SU-DHL-6 (cell line): ENCODE measurements around the gene CNFN.

Source experiments
- EZH2phosphoT487 ChIP-seq: fragments of 200-600 bp; sonication (generic), shearing (Covaris generic); conservative IDR thresholded peaks from 2 replicates; pipeline ENCODE4 v1.6.1; 2018; ENCODE audit warnings: mild to moderate bottlenecking, antibody characterized with exemption, low read length, moderate library complexity, mixed read lengths
- TF ChIP-seq, protein P1 (sequence below): fragments of 200-600 bp; sonication (generic); IDR thresholded peaks from one replicate; pipeline ENCODE4 v1.5.1; 2017; ENCODE audit warnings: antibody characterized with exemption, mild to moderate bottlenecking, low read length, moderate library complexity; ENCODE audit not compliant: insufficient read depth, poor library complexity, severe bottlenecking

- TF ChIP-seq, protein P1, sequence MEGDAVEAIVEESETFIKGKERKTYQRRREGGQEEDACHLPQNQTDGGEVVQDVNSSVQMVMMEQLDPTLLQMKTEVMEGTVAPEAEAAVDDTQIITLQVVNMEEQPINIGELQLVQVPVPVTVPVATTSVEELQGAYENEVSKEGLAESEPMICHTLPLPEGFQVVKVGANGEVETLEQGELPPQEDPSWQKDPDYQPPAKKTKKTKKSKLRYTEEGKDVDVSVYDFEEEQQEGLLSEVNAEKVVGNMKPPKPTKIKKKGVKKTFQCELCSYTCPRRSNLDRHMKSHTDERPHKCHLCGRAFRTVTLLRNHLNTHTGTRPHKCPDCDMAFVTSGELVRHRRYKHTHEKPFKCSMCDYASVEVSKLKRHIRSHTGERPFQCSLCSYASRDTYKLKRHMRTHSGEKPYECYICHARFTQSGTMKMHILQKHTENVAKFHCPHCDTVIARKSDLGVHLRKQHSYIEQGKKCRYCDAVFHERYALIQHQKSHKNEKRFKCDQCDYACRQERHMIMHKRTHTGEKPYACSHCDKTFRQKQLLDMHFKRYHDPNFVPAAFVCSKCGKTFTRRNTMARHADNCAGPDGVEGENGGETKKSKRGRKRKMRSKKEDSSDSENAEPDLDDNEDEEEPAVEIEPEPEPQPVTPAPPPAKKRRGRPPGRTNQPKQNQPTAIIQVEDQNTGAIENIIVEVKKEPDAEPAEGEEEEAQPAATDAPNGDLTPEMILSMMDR, result no peak
- TF ChIP-seq EZH2phosphoT487, result no peak
These were observed 44.8 kb downstream of the CNFN start for GRCh38 chr19:42345191-42345812.
